Chondrocyte (in vitro differentiated cells): ENCODE measurements around the gene NSDHL. TPM values are rescaled to one million over a fixed set of nuclear protein-coding genes. Genes with fewer than 3 reads are reported as not detected.

Experiments used
- DNase-seq: peaks from one replicate; pipeline ENCODE4 v3.0.0; 2021; ENCODE audit warnings: mixed read lengths, low spot score
- H3K27ac Mint-ChIP-seq: one replicate; pipeline ENCODE4 v1.8.0; 2021; ENCODE audit warnings: mild to moderate bottlenecking, moderate library complexity, mixed read lengths; ENCODE audit not compliant: unreplicated experiment
- H3K27me3 Mint-ChIP-seq: 2 replicates; pipeline ENCODE4 v1.8.0; 2021; ENCODE audit warnings: low read depth, mixed read lengths
- H3K36me3 Mint-ChIP-seq: 2 replicates; pipeline ENCODE4 v1.8.0; 2021; ENCODE audit warnings: low read depth, mixed read lengths
- H3K4me1 Mint-ChIP-seq: 2 replicates; pipeline ENCODE4 v1.8.0; 2021; ENCODE audit warnings: low read depth, mild to moderate bottlenecking, mixed read lengths
- H3K4me3 Mint-ChIP-seq: one replicate; pipeline ENCODE4 v1.8.0; 2021; ENCODE audit warnings: mild to moderate bottlenecking, moderate library complexity, mixed read lengths; ENCODE audit not compliant: unreplicated experiment
- H3K9me3 Mint-ChIP-seq: 2 replicates; pipeline ENCODE4 v1.8.0; 2021; ENCODE audit warnings: low read depth, mixed read lengths
- CTCF ChIP-seq: fragments of 200-600 bp; sonication (generic); IDR thresholded peaks from 2 replicates; pipeline ENCODE4 v1.5.0; 2021; ENCODE audit warnings: antibody characterized with exemption, mild to moderate bottlenecking, moderate library complexity
- total RNA-seq: library from RNA; stranded (reverse); gene quantifications from 3 replicates; pipeline ENCODE4 v1.2.1, GENCODE V29; 2021

Gene NSDHL
- total RNA-seq, 1 donor from 2014 or later, result 18.1 TPM

GRCh38 chrX:152861116-152861515 lies 30.3 kb downstream of the NSDHL start:
- TF ChIP-seq CTCF, result no peak

GRCh38 chrX:152861826-152862225 lies 31.0 kb downstream of the NSDHL start:
- no peak overlapping the region for H3K4me3 Mint-ChIP-seq
- no peak for TF ChIP-seq CTCF
- H3K36me3 Mint-ChIP-seq, result peaks cover 3% of the 10 kb centered on the region
- H3K27ac Mint-ChIP-seq, result no peak overlapping the region
- no peak for DNase-seq
- no peaks in the 10 kb centered on the region for H3K4me1 Mint-ChIP-seq
- H3K9me3 Mint-ChIP-seq, result peaks cover 7% of the 10 kb centered on the region
- no peaks in the 10 kb centered on the region for H3K27me3 Mint-ChIP-seq

More at GRCh38 chrX:152861116-152861515, 30.3 kb downstream of the NSDHL start:
- no peak overlapping the region for H3K27ac Mint-ChIP-seq
- no peak overlapping the region for H3K4me3 Mint-ChIP-seq
- H3K36me3 Mint-ChIP-seq, result peaks cover 3% of the 10 kb centered on the region
- DNase-seq, result no peak
- peaks cover 7% of the 10 kb centered on the region for H3K9me3 Mint-ChIP-seq
- no peaks in the 10 kb centered on the region for H3K4me1 Mint-ChIP-seq
- no peaks in the 10 kb centered on the region for H3K27me3 Mint-ChIP-seq

DNA sequence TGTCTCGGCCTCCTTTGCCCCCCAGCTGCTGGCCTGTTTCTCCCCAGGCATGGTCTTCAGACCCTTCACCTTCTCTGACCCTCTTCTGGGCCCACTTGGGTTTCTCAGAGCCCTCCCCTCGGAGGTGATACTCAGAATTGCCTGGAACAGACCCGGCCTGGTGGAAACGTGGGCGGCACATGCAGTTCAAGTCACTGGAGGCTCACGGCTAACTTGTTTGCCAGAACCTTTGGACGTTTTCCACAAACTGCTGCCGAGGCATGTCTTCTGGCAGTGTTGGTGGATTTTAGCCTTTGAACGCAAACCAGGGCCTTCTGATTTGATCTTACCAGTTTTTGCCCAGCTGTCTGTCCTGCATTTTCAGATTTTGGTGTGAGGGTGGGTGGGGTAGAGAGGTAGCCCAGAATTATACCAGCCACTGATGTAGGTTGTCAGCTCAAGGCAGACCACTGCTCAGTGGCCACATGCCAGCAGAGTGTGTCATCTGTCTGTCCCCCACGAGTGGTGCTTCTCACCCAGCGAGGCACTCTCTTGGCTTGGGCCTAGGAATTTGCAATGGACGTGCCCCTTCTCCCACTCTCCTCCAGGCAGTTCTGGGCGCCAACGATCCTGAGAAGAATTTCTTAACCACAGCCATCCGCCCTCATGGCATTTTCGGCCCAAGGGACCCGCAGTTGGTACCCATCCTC lies 34.5 kb downstream of the NSDHL start:
- Mint-ChIP-seq H3K27me3 (no peaks in the 10 kb centered on the region), H3K4me1 (no peaks in the 10 kb centered on the region), H3K9me3 (peaks cover 7% of the 10 kb centered on the region), H3K4me3 (no peak overlapping the region), H3K36me3 (peaks cover 16% of the 10 kb centered on the region), H3K27ac (no peak overlapping the region)
- no peak for DNase-seq
- no peak for TF ChIP-seq CTCF

GRCh38 chrX:152866386-152866785 lies 35.5 kb downstream of the NSDHL start:
- H3K36me3 Mint-ChIP-seq, result peaks cover 15% of the 10 kb centered on the region

DNA sequence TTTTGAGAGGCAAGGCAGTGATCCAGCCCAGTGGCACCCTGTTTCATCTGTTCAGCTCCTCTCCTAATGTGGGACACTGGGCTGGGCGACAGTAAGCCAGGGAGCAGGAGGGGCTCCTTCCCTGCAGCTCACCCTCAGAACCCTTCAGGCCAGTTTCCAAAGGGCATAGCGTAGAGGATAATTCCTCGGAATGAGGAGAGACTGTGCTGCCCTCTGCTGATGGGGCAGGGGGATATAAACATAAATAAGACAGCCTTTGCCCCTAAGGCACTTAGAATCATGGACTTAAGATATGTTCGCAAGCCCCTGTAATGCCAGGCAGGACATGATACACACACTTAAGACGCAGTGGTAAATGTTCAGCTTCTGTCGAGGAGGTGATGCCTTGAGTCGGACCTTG lies 39.1 kb downstream of the NSDHL start:
- Mint-ChIP-seq H3K36me3 (peaks cover 13% of the 10 kb centered on the region), H3K27me3 (no peaks in the 10 kb centered on the region), H3K27ac (no peak overlapping the region), H3K4me3 (no peak overlapping the region), H3K4me1 (no peaks in the 10 kb centered on the region), H3K9me3 (peaks cover 18% of the 10 kb centered on the region)
- no peak for TF ChIP-seq CTCF
- DNase-seq, result no peak

More at GRCh38 chrX:152866386-152866785, 35.5 kb downstream of the NSDHL start:
- Mint-ChIP-seq H3K9me3 (peaks cover 7% of the 10 kb centered on the region), H3K4me3 (no peak overlapping the region), H3K27me3 (no peaks in the 10 kb centered on the region), H3K27ac (no peak overlapping the region), H3K4me1 (no peaks in the 10 kb centered on the region)
- TF ChIP-seq CTCF, result no peak
- no peak for DNase-seq
